GM19099 (cell line): ENCODE results near the gene RAB10.

Experiments
- POLR2A ChIP-seq: IDR thresholded peaks from 3 replicates; pipeline ENCODE4 v1.6.1; 2011; ENCODE audit warnings: low read depth; ENCODE audit not compliant: insufficient read length; ENCODE audit errors: extremely low read depth

The RAB10 gene

GRCh38 chr2:26161926-26162325 is 128.0 kb downstream of the RAB10 start:
- TF ChIP-seq POLR2A = no peak

GRCh38 chr2:26162963-26163362 is 129.1 kb downstream of the RAB10 start:
- TF ChIP-seq POLR2A = no peak

- no peak for TF ChIP-seq POLR2A
Observed at GRCh38 chr2:26164231-26164630, 130.3 kb downstream of the RAB10 start.

GRCh38 chr2:26164641-26165211 is 130.8 kb downstream of the RAB10 start:
- TF ChIP-seq POLR2A = no peak

GRCh38 chr2:26165403-26165802 is 131.5 kb downstream of the RAB10 start:
- no peak for TF ChIP-seq POLR2A

GRCh38 chr2:26168785-26169184 is 134.9 kb downstream of the RAB10 start:
- TF ChIP-seq POLR2A = no peak

- TF ChIP-seq POLR2A = no peak
Observed at GRCh38 chr2:26169226-26169625, 135.3 kb downstream of the RAB10 start.

- no peak for TF ChIP-seq POLR2A
Observed at GRCh38 chr2:26169681-26170414, 136.0 kb downstream of the RAB10 start.

- no peak for TF ChIP-seq POLR2A
Observed at GRCh38 chr2:26170795-26171194, 136.9 kb downstream of the RAB10 start.

GRCh38 chr2:26172189-26172870 is 138.4 kb downstream of the RAB10 start:
- no peak for TF ChIP-seq POLR2A

GRCh38 chr2:26172871-26173775 is 139.2 kb downstream of the RAB10 start, which contains the start of gene GAREM2:
GAREM2 (plus strand) TSS chr2:26173088; CDS start chr2:26173221, 133 bp downstream.
- TF ChIP-seq POLR2A = no peak

- no peak for TF ChIP-seq POLR2A
Observed at GRCh38 chr2:26173776-26174482, 140.0 kb downstream of the RAB10 start.

GRCh38 chr2:26174691-26175465 is 141.0 kb downstream of the RAB10 start:
- no peak for TF ChIP-seq POLR2A
